ENCODE data around the gene ZBTB34.

The ZBTB34 gene

DNA sequence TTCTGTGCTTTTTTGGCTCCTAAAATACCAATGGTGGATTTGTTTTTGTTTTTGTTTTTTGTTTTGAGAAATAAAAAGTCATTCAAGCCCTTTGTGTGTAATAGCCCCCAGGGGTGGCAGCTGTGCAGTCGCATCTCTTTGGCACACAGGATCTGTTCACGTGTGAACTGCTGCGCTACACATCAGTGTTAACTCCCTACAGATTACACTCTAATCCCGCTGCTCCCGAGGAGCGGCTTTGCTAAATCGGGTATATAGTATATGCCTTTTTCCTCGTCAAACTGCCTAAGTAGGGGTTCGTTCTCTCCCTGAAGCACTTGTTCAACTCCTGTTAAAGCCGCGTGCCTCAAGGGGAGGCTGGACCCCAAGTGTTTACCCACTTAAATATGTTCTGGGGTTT, 22.3 kb downstream of the ZBTB34 start:
- H3K36me3 ChIP-seq (ENCODE audit: control insufficient read depth in 2 of 2, insufficient read depth in 1 of 2, low read length in 2 of 2): peaks cover 0 to 44% of the 10 kb centered on the region in 2 experiments; a peak in 2 of 3 replicates
- TF ChIP-seq, protein P1, sequence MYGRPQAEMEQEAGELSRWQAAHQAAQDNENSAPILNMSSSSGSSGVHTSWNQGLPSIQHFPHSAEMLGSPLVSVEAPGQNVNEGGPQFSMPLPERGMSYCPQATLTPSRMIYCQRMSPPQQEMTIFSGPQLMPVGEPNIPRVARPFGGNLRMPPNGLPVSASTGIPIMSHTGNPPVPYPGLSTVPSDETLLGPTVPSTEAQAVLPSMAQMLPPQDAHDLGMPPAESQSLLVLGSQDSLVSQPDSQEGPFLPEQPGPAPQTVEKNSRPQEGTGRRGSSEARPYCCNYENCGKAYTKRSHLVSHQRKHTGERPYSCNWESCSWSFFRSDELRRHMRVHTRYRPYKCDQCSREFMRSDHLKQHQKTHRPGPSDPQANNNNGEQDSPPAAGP (tag by site-specific recombination; IDR thresholded peaks at IDR 0.05): no peak
- TF ChIP-seq, protein P2, sequence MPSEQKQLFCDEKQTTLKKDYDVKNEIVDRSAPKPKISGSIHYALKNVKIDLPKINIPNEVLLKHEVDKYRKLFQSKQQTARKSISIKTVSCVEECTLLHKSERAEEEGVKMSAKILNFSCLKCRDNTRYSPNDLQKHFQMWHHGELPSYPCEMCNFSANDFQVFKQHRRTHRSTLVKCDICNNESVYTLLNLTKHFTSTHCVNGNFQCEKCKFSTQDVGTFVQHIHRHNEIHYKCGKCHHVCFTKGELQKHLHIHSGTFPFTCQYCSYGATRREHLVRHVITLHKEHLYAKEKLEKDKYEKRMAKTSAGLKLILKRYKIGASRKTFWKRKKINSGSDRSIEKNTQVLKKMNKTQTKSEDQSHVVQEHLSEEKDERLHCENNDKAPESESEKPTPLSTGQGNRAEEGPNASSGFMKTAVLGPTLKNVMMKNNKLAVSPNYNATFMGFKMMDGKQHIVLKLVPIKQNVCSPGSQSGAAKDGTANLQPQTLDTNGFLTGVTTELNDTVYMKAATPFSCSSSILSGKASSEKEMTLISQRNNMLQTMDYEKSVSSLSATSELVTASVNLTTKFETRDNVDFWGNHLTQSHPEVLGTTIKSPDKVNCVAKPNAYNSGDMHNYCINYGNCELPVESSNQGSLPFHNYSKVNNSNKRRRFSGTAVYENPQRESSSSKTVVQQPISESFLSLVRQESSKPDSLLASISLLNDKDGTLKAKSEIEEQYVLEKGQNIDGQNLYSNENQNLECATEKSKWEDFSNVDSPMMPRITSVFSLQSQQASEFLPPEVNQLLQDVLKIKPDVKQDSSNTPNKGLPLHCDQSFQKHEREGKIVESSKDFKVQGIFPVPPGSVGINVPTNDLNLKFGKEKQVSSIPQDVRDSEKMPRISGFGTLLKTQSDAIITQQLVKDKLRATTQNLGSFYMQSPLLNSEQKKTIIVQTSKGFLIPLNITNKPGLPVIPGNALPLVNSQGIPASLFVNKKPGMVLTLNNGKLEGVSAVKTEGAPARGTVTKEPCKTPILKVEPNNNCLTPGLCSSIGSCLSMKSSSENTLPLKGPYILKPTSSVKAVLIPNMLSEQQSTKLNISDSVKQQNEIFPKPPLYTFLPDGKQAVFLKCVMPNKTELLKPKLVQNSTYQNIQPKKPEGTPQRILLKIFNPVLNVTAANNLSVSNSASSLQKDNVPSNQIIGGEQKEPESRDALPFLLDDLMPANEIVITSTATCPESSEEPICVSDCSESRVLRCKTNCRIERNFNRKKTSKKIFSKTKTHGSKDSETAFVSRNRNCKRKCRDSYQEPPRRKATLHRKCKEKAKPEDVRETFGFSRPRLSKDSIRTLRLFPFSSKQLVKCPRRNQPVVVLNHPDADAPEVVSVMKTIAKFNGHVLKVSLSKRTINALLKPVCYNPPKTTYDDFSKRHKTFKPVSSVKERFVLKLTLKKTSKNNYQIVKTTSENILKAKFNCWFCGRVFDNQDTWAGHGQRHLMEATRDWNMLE (tag by site-specific recombination; conservative IDR thresholded peaks at IDR 0.05; ENCODE audit: low read depth): no peak
- TF ChIP-seq ZNF624 (tag by site-specific recombination; IDR thresholded peaks at IDR 0.05): no peak
- TF ChIP-seq, protein P3, sequence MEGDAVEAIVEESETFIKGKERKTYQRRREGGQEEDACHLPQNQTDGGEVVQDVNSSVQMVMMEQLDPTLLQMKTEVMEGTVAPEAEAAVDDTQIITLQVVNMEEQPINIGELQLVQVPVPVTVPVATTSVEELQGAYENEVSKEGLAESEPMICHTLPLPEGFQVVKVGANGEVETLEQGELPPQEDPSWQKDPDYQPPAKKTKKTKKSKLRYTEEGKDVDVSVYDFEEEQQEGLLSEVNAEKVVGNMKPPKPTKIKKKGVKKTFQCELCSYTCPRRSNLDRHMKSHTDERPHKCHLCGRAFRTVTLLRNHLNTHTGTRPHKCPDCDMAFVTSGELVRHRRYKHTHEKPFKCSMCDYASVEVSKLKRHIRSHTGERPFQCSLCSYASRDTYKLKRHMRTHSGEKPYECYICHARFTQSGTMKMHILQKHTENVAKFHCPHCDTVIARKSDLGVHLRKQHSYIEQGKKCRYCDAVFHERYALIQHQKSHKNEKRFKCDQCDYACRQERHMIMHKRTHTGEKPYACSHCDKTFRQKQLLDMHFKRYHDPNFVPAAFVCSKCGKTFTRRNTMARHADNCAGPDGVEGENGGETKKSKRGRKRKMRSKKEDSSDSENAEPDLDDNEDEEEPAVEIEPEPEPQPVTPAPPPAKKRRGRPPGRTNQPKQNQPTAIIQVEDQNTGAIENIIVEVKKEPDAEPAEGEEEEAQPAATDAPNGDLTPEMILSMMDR (tag by site-specific recombination; IDR thresholded peaks at IDR 0.05): no peak
- TF ChIP-seq GLI4 (tag by site-specific recombination; IDR thresholded peaks at IDR 0.05): no peak
- TF ChIP-seq ZNF555 (tag by site-specific recombination; conservative IDR thresholded peaks at IDR 0.05): no peak
- TF ChIP-seq, protein P4, sequence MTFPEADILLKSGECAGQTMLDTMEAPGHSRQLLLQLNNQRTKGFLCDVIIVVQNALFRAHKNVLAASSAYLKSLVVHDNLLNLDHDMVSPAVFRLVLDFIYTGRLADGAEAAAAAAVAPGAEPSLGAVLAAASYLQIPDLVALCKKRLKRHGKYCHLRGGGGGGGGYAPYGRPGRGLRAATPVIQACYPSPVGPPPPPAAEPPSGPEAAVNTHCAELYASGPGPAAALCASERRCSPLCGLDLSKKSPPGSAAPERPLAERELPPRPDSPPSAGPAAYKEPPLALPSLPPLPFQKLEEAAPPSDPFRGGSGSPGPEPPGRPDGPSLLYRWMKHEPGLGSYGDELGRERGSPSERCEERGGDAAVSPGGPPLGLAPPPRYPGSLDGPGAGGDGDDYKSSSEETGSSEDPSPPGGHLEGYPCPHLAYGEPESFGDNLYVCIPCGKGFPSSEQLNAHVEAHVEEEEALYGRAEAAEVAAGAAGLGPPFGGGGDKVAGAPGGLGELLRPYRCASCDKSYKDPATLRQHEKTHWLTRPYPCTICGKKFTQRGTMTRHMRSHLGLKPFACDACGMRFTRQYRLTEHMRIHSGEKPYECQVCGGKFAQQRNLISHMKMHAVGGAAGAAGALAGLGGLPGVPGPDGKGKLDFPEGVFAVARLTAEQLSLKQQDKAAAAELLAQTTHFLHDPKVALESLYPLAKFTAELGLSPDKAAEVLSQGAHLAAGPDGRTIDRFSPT (tag by site-specific recombination; IDR thresholded peaks at IDR 0.05): no peak
- no peak for TF ChIP-seq ZSCAN30 (tag by site-specific recombination; IDR thresholded peaks at IDR 0.05)
- no peak for TF ChIP-seq ZNF416 (tag by site-specific recombination; IDR thresholded peaks at IDR 0.05)
- no peak for TF ChIP-seq ZSCAN23 (tag by site-specific recombination; IDR thresholded peaks at IDR 0.05)
- no peak overlapping the region for H3K27ac ChIP-seq (ENCODE audit: extremely low read depth, low read depth, low read length)
- no peaks in the 10 kb centered on the region for H3K9me3 ChIP-seq (ENCODE audit: control insufficient read depth, insufficient read depth, low read depth, low read length)
- no peak overlapping the region for H3K4me3 ChIP-seq (ENCODE audit: low read depth, low read length)
- ChIA-PET POLR2A (no interaction called here), CTCF (no interaction called here)
- no peaks in the 10 kb centered on the region for H3K4me1 ChIP-seq (ENCODE audit: control insufficient read depth, insufficient read depth, low read length)

DNA sequence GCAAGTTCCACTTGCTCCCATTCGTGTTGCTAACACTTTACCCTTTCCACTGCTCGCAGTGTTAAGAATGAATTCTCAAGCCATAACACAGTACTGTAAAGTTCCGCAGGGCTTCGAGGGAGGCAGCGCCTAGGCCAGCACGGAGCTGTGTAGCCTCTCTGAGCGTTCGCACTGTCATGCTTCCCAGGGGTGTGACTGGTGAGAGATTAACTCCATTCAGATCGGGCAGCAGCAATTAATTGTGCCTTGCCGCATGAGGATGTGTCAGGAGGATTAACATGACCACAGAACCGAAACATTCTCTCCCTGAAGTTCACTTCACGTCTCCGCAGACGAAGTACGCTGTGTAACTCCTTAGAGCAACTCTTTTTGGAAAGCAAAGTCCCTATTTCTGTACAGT, 23.2 kb downstream of the ZBTB34 start:
- ChIA-PET POLR2A (interaction anchor here (0.6 kb wide), 1 partner anchor 171 kb away, joined by 4 read pairs; no protein-coding TSS in a partner anchor), CTCF (interaction anchor here (0.6 kb wide), 1 partner anchor 33 kb away, joined by 6 read pairs; no protein-coding TSS in a partner anchor)
- Histone ChIP-seq H3K4me3 (ENCODE audit: low read depth, low read length) (no peak overlapping the region), H3K36me3 (ENCODE audit: control insufficient read depth in 2 of 2, insufficient read depth in 1 of 2, low read length in 2 of 2) (peaks cover 0 to 44% of the 10 kb centered on the region in 2 experiments; a peak in 1 of 3 replicates), H3K9me3 (ENCODE audit: control insufficient read depth, insufficient read depth, low read depth, low read length) (no peaks in the 10 kb centered on the region), H3K4me1 (ENCODE audit: control insufficient read depth, insufficient read depth, low read length) (no peaks in the 10 kb centered on the region), H3K27ac (ENCODE audit: extremely low read depth, low read depth, low read length) (no peak overlapping the region)
- TF ChIP-seq, protein P5, sequence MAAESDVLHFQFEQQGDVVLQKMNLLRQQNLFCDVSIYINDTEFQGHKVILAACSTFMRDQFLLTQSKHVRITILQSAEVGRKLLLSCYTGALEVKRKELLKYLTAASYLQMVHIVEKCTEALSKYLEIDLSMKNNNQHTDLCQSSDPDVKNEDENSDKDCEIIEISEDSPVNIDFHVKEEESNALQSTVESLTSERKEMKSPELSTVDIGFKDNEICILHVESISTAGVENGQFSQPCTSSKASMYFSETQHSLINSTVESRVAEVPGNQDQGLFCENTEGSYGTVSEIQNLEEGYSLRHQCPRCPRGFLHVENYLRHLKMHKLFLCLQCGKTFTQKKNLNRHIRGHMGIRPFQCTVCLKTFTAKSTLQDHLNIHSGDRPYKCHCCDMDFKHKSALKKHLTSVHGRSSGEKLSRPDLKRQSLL (tag by site-specific recombination; IDR thresholded peaks at IDR 0.05): no peak
- TF ChIP-seq ZBTB17 (tag by site-specific recombination; IDR thresholded peaks at IDR 0.05): peak; percentile 16; the same call in 1 of the 2 replicates

All from HEK293 (cell line).